Gastroesophageal sphincter (tissue), 4 donors: ENCODE measurements around the gene ZSCAN5B. TPM values are rescaled to one million over a fixed set of nuclear protein-coding genes. Genes with fewer than 3 reads are reported as not detected.

ENCODE experiments used
- ATAC-seq: fragments of 150-250 bp; one replicate; pipeline ENCODE4 v1.9.1; 2016; ENCODE audit warnings: mild to moderate bottlenecking, moderate library complexity
- H3K27ac ChIP-seq, 4 donors: fragments of 200-600 bp; sonication (generic) in 3 of 4; 1 replicate in 3 of 4; 2 replicates in 1 of 4; pipeline ENCODE4 v1.5.1; 2016 to 2019
- H3K27me3 ChIP-seq: fragments of 200-600 bp; sonication (generic); one replicate; pipeline ENCODE4 v1.5.1; 2019
- H3K36me3 ChIP-seq, 2 donors: fragments of 200-600 bp; sonication (generic); one replicate each; pipeline ENCODE4 v1.5.1; 2019; ENCODE audit warnings: control low read depth in 1 of 2
- H3K4me1 ChIP-seq, 3 donors: fragments of 200-600 bp; sonication (generic); 1 replicate in 2 of 3; 2 replicates in 1 of 3; pipeline ENCODE4 v1.5.1; 2016 to 2019; ENCODE audit warnings: control low read depth in 2 of 3
- H3K4me3 ChIP-seq, 2 donors: fragments of 200-600 bp; sonication (generic); one replicate each; pipeline ENCODE4 v1.5.1; 2019; ENCODE audit warnings: mild to moderate bottlenecking in 1 of 2, moderate library complexity in 1 of 2
- H3K9me3 ChIP-seq, 3 donors: fragments of 200-600 bp; sonication (generic); one replicate each; pipeline ENCODE4 v1.5.1; 2017 to 2019; ENCODE audit warnings: control low read depth in 2 of 3
- EP300 ChIP-seq: sonication (generic); formaldehyde crosslinking; IDR thresholded peaks from one replicate; pipeline ENCODE4 v1.6.1; 2017; ENCODE audit warnings: antibody characterized with exemption, mild to moderate bottlenecking
- POLR2A ChIP-seq, 2 donors: fragments of 450-650 bp; IDR thresholded peaks; one replicate each; pipeline ENCODE4 v1.6.1; 2017; ENCODE audit warnings: antibody characterized with exemption in 2 of 2, mild to moderate bottlenecking in 2 of 2, moderate library complexity in 1 of 2
- POLR2AphosphoS5 ChIP-seq: sonication (generic); formaldehyde crosslinking; IDR thresholded peaks from one replicate; pipeline ENCODE4 v1.6.1; 2017; ENCODE audit warnings: antibody characterized with exemption
- WGBS, 2 donors: methylation state at CpG; one replicate each; pipeline ENCODE4 v1.1.5; 2018; ENCODE audit warnings: low coverage in 1 of 2; 5-methylcytosine and 5-hydroxymethylcytosine counted together
- total RNA-seq, 4 donors: library from RNA; depleted of rRNA; stranded (reverse); fragments of >200 nt; gene quantifications; one replicate each; pipeline ENCODE4 v1.1.0, GENCODE V29; 2016
- TF ChIP-seq, protein P1 (sequence below), 4 experiments: fragments of 200-600 bp in 2 of 4; fragments of 450-650 bp in 2 of 4; sonication (generic) in 1 of 4; IDR thresholded peaks; one replicate each; pipeline ENCODE4 v1.5.1; 2017 to 2019; ENCODE audit warnings: antibody characterized with exemption in 4 of 4, mild to moderate bottlenecking in 2 of 4, moderate library complexity in 2 of 4

ZSCAN5B gene
- total RNA-seq, 4 donors from 2014 or later = not detected

GRCh38 chr19:56201973-56202372 is 4.4 kb upstream of the ZSCAN5B start, which contains the start of gene ZSCAN5C:
Gene ZSCAN5C, plus strand, starts transcription at chr19:56202273. Its CDS starts 3,641 bp downstream, at chr19:56205914.
- H3K27ac ChIP-seq = no peak within 1 kb of the TSS
- TF ChIP-seq POLR2AphosphoS5 (no peak), EP300 (no peak), POLR2A (IDR thresholded peaks at IDR 0.05) (no peak)
- TF ChIP-seq, protein P1, sequence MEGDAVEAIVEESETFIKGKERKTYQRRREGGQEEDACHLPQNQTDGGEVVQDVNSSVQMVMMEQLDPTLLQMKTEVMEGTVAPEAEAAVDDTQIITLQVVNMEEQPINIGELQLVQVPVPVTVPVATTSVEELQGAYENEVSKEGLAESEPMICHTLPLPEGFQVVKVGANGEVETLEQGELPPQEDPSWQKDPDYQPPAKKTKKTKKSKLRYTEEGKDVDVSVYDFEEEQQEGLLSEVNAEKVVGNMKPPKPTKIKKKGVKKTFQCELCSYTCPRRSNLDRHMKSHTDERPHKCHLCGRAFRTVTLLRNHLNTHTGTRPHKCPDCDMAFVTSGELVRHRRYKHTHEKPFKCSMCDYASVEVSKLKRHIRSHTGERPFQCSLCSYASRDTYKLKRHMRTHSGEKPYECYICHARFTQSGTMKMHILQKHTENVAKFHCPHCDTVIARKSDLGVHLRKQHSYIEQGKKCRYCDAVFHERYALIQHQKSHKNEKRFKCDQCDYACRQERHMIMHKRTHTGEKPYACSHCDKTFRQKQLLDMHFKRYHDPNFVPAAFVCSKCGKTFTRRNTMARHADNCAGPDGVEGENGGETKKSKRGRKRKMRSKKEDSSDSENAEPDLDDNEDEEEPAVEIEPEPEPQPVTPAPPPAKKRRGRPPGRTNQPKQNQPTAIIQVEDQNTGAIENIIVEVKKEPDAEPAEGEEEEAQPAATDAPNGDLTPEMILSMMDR (IDR thresholded peaks at IDR 0.05) = no peak
- H3K4me1 ChIP-seq = no peaks in the 10 kb centered on the region
- no peaks in the 10 kb centered on the region for H3K36me3 ChIP-seq
- ATAC-seq = no peak
- H3K27me3 ChIP-seq = peaks cover 8% of the 10 kb centered on the region
- H3K4me3 ChIP-seq = no peak within 1 kb of the TSS
- H3K9me3 ChIP-seq = no peaks in the 10 kb centered on the region
- 49 to 70% methylated on average over 3 of the region's 3 CpGs for WGBS, 2 donors

- Histone ChIP-seq H3K4me3 (no peak overlapping the region), H3K9me3 (no peaks in the 10 kb centered on the region), H3K27me3 (peaks cover 17% of the 10 kb centered on the region), H3K27ac (no peak overlapping the region), H3K4me1 (no peaks in the 10 kb centered on the region), H3K36me3 (no peaks in the 10 kb centered on the region)
- no peak for TF ChIP-seq EP300
- TF ChIP-seq, protein P1 (IDR thresholded peaks at IDR 0.05) = no peak
- WGBS, 2 donors = 47 to 59% methylated on average over 5 to 7 of the region's 7 CpGs
- ATAC-seq = no peak
These were observed 2.1 kb upstream of the ZSCAN5B start for GRCh38 chr19:56199687-56200086.

DNA sequence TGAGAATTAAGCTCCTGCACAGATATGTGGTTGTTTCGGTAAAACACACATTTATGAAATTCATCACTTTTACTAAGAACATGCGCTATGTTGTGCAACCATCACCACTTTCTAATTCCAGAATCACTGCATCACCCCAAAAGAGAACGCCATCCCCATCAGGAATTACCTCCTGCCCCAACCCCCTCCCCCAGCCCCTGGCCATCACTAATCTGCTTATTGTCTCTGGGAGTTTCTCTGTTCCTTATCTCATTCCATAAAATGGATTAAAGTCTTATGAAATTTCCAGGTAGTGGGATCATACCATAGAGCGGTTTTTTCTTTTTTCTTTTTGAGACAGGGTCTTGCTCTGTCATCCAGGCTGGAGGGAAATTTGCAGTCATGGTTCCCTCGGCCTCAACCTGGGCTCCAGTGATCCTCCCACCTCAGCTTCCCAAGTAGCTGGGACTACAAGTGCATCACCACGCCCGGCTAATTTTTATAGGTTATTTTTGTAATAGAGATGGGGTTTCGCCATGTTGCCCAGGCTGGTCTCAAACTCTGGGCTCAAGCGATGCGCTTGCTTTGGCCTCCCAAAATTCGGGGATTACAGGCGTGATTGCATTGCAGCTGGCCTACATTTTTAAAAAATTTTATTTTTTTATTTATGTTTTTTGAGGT is 3.5 kb downstream of the ZSCAN5B start:
- Histone ChIP-seq H3K27ac (no peak overlapping the region), H3K27me3 (peaks cover 29% of the 10 kb centered on the region), H3K9me3 (no peaks in the 10 kb centered on the region), H3K36me3 (no peaks in the 10 kb centered on the region), H3K4me3 (no peak overlapping the region), H3K4me1 (no peaks in the 10 kb centered on the region)
- ATAC-seq = no peak
- TF ChIP-seq, protein P1 (IDR thresholded peaks at IDR 0.05) = no peak
- TF ChIP-seq POLR2A (IDR thresholded peaks at IDR 0.05) (no peak), EP300 (no peak), POLR2AphosphoS5 (no peak)
- WGBS, 2 donors = 75 to 85% methylated on average over 5 to 9 of the region's 12 CpGs

GRCh38 chr19:56191711-56192110 is 5.9 kb downstream of the ZSCAN5B start:
- Histone ChIP-seq H3K27me3 (peaks cover 30% of the 10 kb centered on the region), H3K9me3 (no peaks in the 10 kb centered on the region), H3K4me3 (no peak overlapping the region), H3K36me3 (no peaks in the 10 kb centered on the region), H3K27ac (no peak overlapping the region), H3K4me1 (no peaks in the 10 kb centered on the region)
- TF ChIP-seq, protein P1 (IDR thresholded peaks at IDR 0.05) = no peak
- TF ChIP-seq EP300 (no peak), POLR2A (IDR thresholded peaks at IDR 0.05) (no peak), POLR2AphosphoS5 (no peak)
- ATAC-seq = no peak
- 33 to 80% methylated on average over 1 to 9 of the region's 10 CpGs for WGBS, 2 donors

DNA sequence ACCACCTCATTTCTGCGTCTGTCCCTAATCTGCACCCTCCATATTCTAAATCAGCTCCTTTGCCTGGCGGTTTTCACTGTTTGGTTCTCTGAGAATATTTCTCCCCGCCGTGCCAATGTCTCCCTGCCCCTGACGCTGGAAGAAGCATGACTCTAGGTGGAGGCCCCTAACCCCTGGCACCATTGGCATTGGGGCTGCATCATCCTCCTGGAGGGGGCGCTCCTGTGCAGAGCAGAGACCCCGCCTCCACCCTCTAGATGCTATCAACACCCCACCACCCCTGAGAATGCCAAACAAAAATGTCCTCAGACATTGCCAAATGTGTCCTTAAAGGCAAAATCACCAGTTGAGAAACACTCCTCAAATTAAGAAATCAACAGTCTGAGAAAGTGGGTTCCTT is 6.5 kb downstream of the ZSCAN5B start:
- ATAC-seq = no peak
- H3K36me3 ChIP-seq = no peaks in the 10 kb centered on the region
- H3K4me3 ChIP-seq = no peak overlapping the region
- H3K9me3 ChIP-seq = no peaks in the 10 kb centered on the region
- 86 to 100% methylated on average over 1 to 5 of the region's 7 CpGs for WGBS, 2 donors
- TF ChIP-seq POLR2A (IDR thresholded peaks at IDR 0.05) = no peak
- TF ChIP-seq, protein P1 (IDR thresholded peaks at IDR 0.05) = no peak
- no peak for TF ChIP-seq POLR2AphosphoS5
- no peak for TF ChIP-seq EP300
- H3K4me1 ChIP-seq = no peaks in the 10 kb centered on the region
- H3K27ac ChIP-seq = no peak overlapping the region
- H3K27me3 ChIP-seq = peaks cover 34% of the 10 kb centered on the region
